ENCODE data around the gene TRIP13. TPM values are rescaled to one million over a fixed set of nuclear protein-coding genes. Genes with fewer than 3 reads are reported as not detected.

The TRIP13 gene
- polyA plus RNA-seq, 3 donors: 0.24 to 1.2 TPM; not detected in 1

- Mint-ChIP-seq H3K4me3 (no peak overlapping the region), H3K27ac (no peak overlapping the region)
- TF ChIP-seq CTCF (IDR thresholded peaks at IDR 0.05): no peak
Observed at GRCh38 chr5:943201-943917, 50.7 kb downstream of the TRIP13 start.

DNA sequence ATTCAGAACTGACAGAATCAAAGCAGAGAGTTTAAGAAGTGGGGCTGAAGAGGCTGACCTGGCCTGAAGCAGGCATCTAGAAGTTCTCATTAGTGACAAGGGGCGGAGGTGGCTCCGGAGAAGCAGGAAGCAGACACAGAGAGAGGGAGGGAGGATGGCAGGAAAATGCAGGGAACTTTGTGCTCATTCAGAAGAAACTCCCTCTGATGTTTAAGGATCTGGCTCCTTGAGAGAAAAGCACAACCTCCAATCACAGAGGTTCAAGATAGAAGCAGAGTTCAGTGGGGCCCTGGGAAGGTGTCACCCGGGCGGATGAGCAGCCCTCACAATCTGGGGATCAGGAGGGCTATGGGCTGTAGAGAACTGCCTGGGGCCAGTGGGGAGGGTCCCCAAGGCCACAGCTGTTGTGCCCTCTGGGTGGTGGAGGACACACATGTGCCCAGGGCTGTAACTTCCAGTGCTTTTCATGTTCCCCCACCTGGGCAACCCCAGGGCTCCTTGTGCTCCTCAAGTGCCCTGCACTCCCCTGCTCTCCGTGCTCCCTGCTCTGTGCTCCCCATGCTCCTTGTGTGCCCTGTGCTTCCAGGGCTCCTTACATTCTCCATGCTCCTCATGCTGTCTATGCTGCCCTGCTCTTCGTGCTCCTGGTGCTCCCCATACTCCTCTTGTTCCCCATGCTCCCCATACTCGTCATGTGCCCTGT, 51.4 kb downstream of the TRIP13 start:
- H3K9me3 Mint-ChIP-seq: no peaks in the 10 kb centered on the region
- H3K36me3 Mint-ChIP-seq: no peaks in the 10 kb centered on the region
- peaks cover 26 to 38% (median 27%) of the 10 kb centered on the region in 3 donors for H3K27me3 Mint-ChIP-seq (ENCODE audit: low read depth in 3 of 3)
- intact Hi-C loops (cut with micrococcal nuclease): no loop called here
- Histone ChIP-seq H3K9ac (ENCODE audit: insufficient read depth, low read length, poor library complexity, severe bottlenecking) (no peak overlapping the region), H3K4me3 (replicated peaks in 1 of 3; ENCODE audit: low read depth in 2 of 3, low read length in 3 of 3) (no peak overlapping the region), H3K27me3 (ENCODE audit: control insufficient read depth in 2 of 2, insufficient read depth in 2 of 2, low read length in 2 of 2) (peaks cover 0 to 4% of the 10 kb centered on the region in 2 donors), H3K9me3 (replicated peaks in 1 of 2; ENCODE audit: control insufficient read depth in 1 of 2, insufficient read depth in 1 of 2, low read length in 2 of 2) (no peaks in the 10 kb centered on the region), H3K4me1 (ENCODE audit: control insufficient read depth in 1 of 2, insufficient read depth in 2 of 2, low read length in 2 of 2) (no peaks in the 10 kb centered on the region), H4K20me1 (ENCODE audit: insufficient read depth, low read length) (no peaks in the 10 kb centered on the region), H2AFZ (ENCODE audit: insufficient read depth, low read depth, low read length, poor library complexity, severe bottlenecking) (no peak overlapping the region), H3K4me2 (replicated peaks; ENCODE audit: extremely low read depth, low read length, poor library complexity, severe bottlenecking) (no peak overlapping the region), H3K79me2 (ENCODE audit: insufficient read depth, low read length) (no peaks in the 10 kb centered on the region), H3K36me3 (replicated peaks in 1 of 2; ENCODE audit: control insufficient read depth in 1 of 2, insufficient read depth in 2 of 2, low read length in 2 of 2) (no peaks in the 10 kb centered on the region), H3K27ac (ENCODE audit: low read depth in 1 of 2, low read length in 2 of 2) (no peak overlapping the region)
- no peak for DNase-seq
- WGBS (ENCODE audit: insufficient coverage): 91% methylated on average over 3 of the region's 7 CpGs
- H3K4me1 Mint-ChIP-seq: no peaks in the 10 kb centered on the region
- H3K27ac Mint-ChIP-seq: peak overlapping the region in 1 of 7 donors; percentile 39
- peak overlapping the region in 1 of 2 donors; percentile 5 for H3K4me3 Mint-ChIP-seq
- TF ChIP-seq CTCF (IDR thresholded peaks at IDR 0.05): no peak

More at GRCh38 chr5:943201-943917, 50.7 kb downstream of the TRIP13 start:
- WGBS (ENCODE audit: insufficient coverage): 92% methylated on average over 7 of the region's 11 CpGs
- Histone ChIP-seq H3K79me2 (ENCODE audit: insufficient read depth, low read length) (no peaks in the 10 kb centered on the region), H3K4me1 (ENCODE audit: control insufficient read depth in 1 of 2, insufficient read depth in 2 of 2, low read length in 2 of 2) (no peaks in the 10 kb centered on the region), H3K9ac (ENCODE audit: insufficient read depth, low read length, poor library complexity, severe bottlenecking) (no peak overlapping the region), H3K9me3 (replicated peaks in 1 of 2; ENCODE audit: control insufficient read depth in 1 of 2, insufficient read depth in 1 of 2, low read length in 2 of 2) (no peaks in the 10 kb centered on the region), H3K36me3 (replicated peaks in 1 of 2; ENCODE audit: control insufficient read depth in 1 of 2, insufficient read depth in 2 of 2, low read length in 2 of 2) (no peaks in the 10 kb centered on the region), H3K27ac (ENCODE audit: low read depth in 1 of 2, low read length in 2 of 2) (no peak overlapping the region), H3K4me2 (replicated peaks; ENCODE audit: extremely low read depth, low read length, poor library complexity, severe bottlenecking) (no peak overlapping the region), H3K4me3 (replicated peaks in 1 of 3; ENCODE audit: low read depth in 2 of 3, low read length in 3 of 3) (no peak overlapping the region), H4K20me1 (ENCODE audit: insufficient read depth, low read length) (no peaks in the 10 kb centered on the region), H2AFZ (ENCODE audit: insufficient read depth, low read depth, low read length, poor library complexity, severe bottlenecking) (no peak overlapping the region), H3K27me3 (ENCODE audit: control insufficient read depth in 2 of 2, insufficient read depth in 2 of 2, low read length in 2 of 2) (peaks cover 0 to 4% of the 10 kb centered on the region in 2 donors)
- DNase-seq: no peak
- Mint-ChIP-seq H3K9me3 (no peaks in the 10 kb centered on the region), H3K4me1 (no peaks in the 10 kb centered on the region), H3K27me3 (ENCODE audit: low read depth in 3 of 3) (peaks cover 24 to 38% (median 26%) of the 10 kb centered on the region in 3 donors), H3K36me3 (no peaks in the 10 kb centered on the region)
- intact Hi-C loops (cut with micrococcal nuclease): no loop called here
